SU-DHL-6 (cell line): ENCODE results near the gene LHX1.

ENCODE experiments used
- H2AFZ ChIP-seq: fragments of 200-600 bp; sonication (generic); 2 replicates; pipeline ENCODE4 v1.6.1; 2014; ENCODE audit warnings: low read depth, mild to moderate bottlenecking, moderate library complexity, mixed read lengths, antibody characterized with exemption, low read length; ENCODE audit not compliant: severe bottlenecking
- H3F3A ChIP-seq: fragments of 200-600 bp; shearing (Covaris generic); 2 replicates; pipeline ENCODE4 v1.6.0; 2016; ENCODE audit warnings: antibody characterized with exemption, mild to moderate bottlenecking; ENCODE audit not compliant: insufficient read depth
- H3K27ac ChIP-seq: fragments of 200-600 bp; sonication (generic); 2 replicates; pipeline ENCODE4 v1.5.1; 2016; ENCODE audit warnings: low read depth, mild to moderate bottlenecking, low read length, moderate library complexity, mixed read lengths
- H3K27me3 ChIP-seq: fragments of 200-600 bp; sonication (generic), shearing (Covaris generic); 2 replicates; pipeline ENCODE4 v1.6.0; 2014; ENCODE audit warnings: mild to moderate bottlenecking, low read length
- H3K36me3 ChIP-seq: fragments of 200-600 bp; sonication (generic); 2 replicates; pipeline ENCODE4 v1.6.1; 2014; ENCODE audit warnings: mild to moderate bottlenecking, low read length, mixed read lengths
- H3K4me2 ChIP-seq: fragments of 300-600, 200-600 bp; shearing (Covaris generic), sonication (generic); 2 replicates; pipeline ENCODE4 v1.6.0; 2014; ENCODE audit warnings: low read length, low read depth, mild to moderate bottlenecking; ENCODE audit not compliant: poor library complexity, severe bottlenecking
- H3K4me3 ChIP-seq: fragments of 200-600 bp; sonication (generic); 2 replicates; pipeline ENCODE4 v1.5.1; 2014; ENCODE audit warnings: antibody characterized with exemption, low read length, mild to moderate bottlenecking, mixed read lengths; ENCODE audit not compliant: insufficient read depth, poor library complexity, severe bottlenecking
- H3K79me2 ChIP-seq: fragments of 200-600 bp; sonication (generic); 2 replicates; pipeline ENCODE4 v1.6.1; 2014; ENCODE audit warnings: mild to moderate bottlenecking, low read length, moderate library complexity; ENCODE audit not compliant: insufficient read depth
- H3K9ac ChIP-seq: fragments of 200-600 bp; sonication (generic); 2 replicates; pipeline ENCODE4 v1.7.0; 2014; ENCODE audit warnings: mild to moderate bottlenecking, low read length
- H3K9me2 ChIP-seq: fragments of 200-600 bp; sonication (generic); replicated peaks from 2 replicates; pipeline ENCODE4 v1.6.1; 2014; ENCODE audit warnings: low read length; ENCODE audit not compliant: insufficient read depth
- H3K9me3 ChIP-seq: fragments of 200-600 bp; sonication (generic); 2 replicates; pipeline ENCODE4 v1.6.1; 2014; ENCODE audit warnings: low read length, mixed read lengths; ENCODE audit not compliant: insufficient read depth
- H4K20me1 ChIP-seq: fragments of 200-600 bp; sonication (generic); 2 replicates; pipeline ENCODE4 v1.6.1; 2014; ENCODE audit warnings: low read depth, mild to moderate bottlenecking, antibody characterized with exemption, low read length, moderate library complexity, mixed read lengths
- CTCF ChIP-seq: fragments of 200-600 bp; sonication (generic); IDR thresholded peaks from one replicate; pipeline ENCODE4 v1.5.1; 2017; ENCODE audit warnings: antibody characterized with exemption, mild to moderate bottlenecking, low read length, moderate library complexity; ENCODE audit not compliant: insufficient read depth, poor library complexity, severe bottlenecking
- EZH2phosphoT487 ChIP-seq: fragments of 200-600 bp; sonication (generic), shearing (Covaris generic); conservative IDR thresholded peaks from 2 replicates; pipeline ENCODE4 v1.6.1; 2018; ENCODE audit warnings: mild to moderate bottlenecking, antibody characterized with exemption, low read length, moderate library complexity, mixed read lengths

LHX1 gene

GRCh38 chr17:36971508-36971907, 34.2 kb downstream of the LHX1 start:
- no peaks in the 10 kb centered on the region for H3K9me2 ChIP-seq
- no peaks in the 10 kb centered on the region for H3F3A ChIP-seq
- no peak overlapping the region for H3K9ac ChIP-seq
- H3K4me3 ChIP-seq, result no peak overlapping the region
- H3K27me3 ChIP-seq, result no peaks in the 10 kb centered on the region
- H3K4me2 ChIP-seq, result no peak overlapping the region
- H3K36me3 ChIP-seq, result peaks cover 29% of the 10 kb centered on the region; the same call in 1 of the 2 replicates
- no peak overlapping the region for H2AFZ ChIP-seq
- TF ChIP-seq CTCF, result no peak
- no peak for TF ChIP-seq EZH2phosphoT487
- H4K20me1 ChIP-seq, result peaks cover 14% of the 10 kb centered on the region
- H3K79me2 ChIP-seq, result peaks cover 95% of the 10 kb centered on the region
- H3K9me3 ChIP-seq, result no peaks in the 10 kb centered on the region
- no peak overlapping the region for H3K27ac ChIP-seq

GRCh38 chr17:36972186-36972700, 35.0 kb downstream of the LHX1 start:
- Histone ChIP-seq H2AFZ (no peak overlapping the region), H3K9ac (no peak overlapping the region), H4K20me1 (peaks cover 14% of the 10 kb centered on the region), H3K9me3 (no peaks in the 10 kb centered on the region), H3K36me3 (peaks cover 27% of the 10 kb centered on the region; the same call in 1 of the 2 replicates), H3K79me2 (peaks cover 95% of the 10 kb centered on the region), H3K4me2 (no peak overlapping the region), H3K4me3 (no peak overlapping the region), H3F3A (no peaks in the 10 kb centered on the region), H3K27me3 (no peaks in the 10 kb centered on the region), H3K9me2 (no peaks in the 10 kb centered on the region), H3K27ac (no peak overlapping the region)
- no peak for TF ChIP-seq CTCF

GRCh38 chr17:36972905-36973304, 35.6 kb downstream of the LHX1 start:
- H3K9ac ChIP-seq, result no peak overlapping the region
- H3K9me2 ChIP-seq, result no peaks in the 10 kb centered on the region
- no peaks in the 10 kb centered on the region for H3K9me3 ChIP-seq
- H3K4me3 ChIP-seq, result no peak overlapping the region
- H3K27ac ChIP-seq, result no peak overlapping the region
- H2AFZ ChIP-seq, result no peak overlapping the region
- no peak overlapping the region for H3K4me2 ChIP-seq
- peaks cover 14% of the 10 kb centered on the region for H4K20me1 ChIP-seq
- no peaks in the 10 kb centered on the region for H3F3A ChIP-seq
- no peak for TF ChIP-seq EZH2phosphoT487
- no peak for TF ChIP-seq CTCF
- H3K36me3 ChIP-seq, result peaks cover 27% of the 10 kb centered on the region; the same call in 1 of the 2 replicates
- H3K79me2 ChIP-seq, result peaks cover 94% of the 10 kb centered on the region
- no peaks in the 10 kb centered on the region for H3K27me3 ChIP-seq
